Anterior cingulate cortex (tissue), 58 donors: ENCODE results near the gene ARID1B.

ENCODE experiments used
- DNase-seq, 58 donors: peaks; one replicate each; lab custom pipeline; 2025; lab: John Stamatoyannopoulos, UW

The ARID1B gene

DNA sequence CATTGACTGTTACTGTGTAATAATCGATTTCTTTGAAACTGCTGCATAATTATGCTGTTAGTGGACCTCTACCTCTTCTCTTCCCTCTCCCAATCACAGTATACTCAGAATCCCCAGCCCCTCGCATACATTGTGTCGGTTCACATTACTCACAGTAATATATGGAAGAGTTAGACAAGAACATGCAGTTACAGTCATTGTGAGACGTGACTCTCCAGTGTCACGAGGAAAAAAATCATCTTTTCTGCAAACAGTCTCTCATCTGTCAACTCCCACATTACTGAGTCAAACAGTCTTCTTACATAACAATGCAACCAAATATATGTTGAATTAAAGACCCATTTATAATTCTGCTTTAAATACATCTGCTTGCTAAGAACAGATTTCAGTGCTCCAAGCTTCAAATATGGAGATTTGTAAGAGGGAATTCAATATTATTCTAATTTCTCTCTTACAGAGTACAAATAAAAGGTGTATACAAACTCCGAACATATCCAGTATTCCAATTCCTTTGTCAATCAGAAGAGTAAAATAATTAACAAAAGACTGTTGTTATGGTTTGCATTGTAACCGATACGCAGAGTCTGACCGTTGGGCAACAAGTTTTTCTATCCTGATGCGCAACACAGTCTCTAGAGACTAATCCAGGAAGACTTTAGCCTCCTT is 432.8 kb downstream of the ARID1B start:
- peak in 3 of 58 donors; percentile 16 to 35 (median 33) for DNase-seq

DNA sequence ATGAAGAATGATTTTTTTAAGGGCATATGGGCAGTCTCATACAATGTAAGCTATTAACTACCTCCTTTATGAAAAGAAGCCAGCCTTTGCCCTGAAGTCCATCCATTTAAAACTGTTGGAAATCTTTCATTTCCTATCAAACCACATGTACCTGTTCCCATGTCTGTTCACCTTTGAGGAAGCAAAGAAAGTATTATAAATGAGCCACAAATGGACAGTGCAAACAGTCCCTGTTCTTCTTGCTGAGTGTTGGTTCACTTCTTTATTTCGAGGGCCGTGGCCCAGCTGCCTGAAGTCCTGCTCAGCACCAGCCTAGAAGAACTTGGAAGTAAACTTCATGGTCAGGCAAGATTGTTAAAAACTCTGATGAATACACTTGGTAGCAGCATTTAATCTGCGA is 433.8 kb downstream of the ARID1B start:
- no peak for DNase-seq

DNA sequence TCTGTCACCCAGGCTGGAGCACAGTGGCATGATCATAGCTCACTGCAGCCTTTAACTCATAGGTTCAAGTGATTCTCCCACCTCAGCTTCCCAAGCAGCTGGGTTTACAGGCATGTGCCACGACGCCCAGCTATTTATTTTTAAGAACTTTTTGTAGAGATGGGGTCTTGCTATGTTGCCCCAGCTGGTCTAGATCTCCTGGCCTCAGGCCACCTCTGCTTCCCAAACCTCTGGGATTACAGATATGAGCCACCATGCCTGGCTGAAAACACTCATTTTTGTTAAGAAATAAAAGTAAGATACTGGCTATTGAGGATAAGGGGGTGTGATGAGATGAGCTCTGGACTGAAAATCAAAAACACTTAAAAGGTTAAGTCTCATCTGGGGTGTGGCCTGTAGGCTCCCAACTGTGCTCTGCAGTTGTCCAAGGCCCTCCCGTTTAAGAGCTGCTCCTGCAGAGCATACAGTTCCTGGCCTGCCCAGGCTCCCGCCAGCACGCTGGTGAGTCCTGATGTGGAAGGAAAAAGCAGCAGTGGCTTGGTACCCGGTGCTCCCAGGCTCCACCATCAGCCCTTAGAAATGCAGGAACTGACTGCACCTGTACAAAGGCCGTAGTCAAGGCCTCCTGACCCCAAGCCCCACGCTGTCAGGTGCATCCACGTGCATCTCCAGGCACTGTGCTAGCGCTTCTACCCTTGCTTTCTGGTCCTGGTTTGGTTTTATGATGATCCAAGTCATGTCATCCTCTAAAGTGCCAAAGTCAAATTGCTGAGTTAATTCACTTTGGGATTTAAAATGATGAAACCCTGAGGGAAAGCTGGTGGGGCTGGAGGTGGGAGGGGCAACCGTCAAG is 434.7 kb downstream of the ARID1B start:
- no peak for DNase-seq

- no peak for DNase-seq
Measured at GRCh38 chr6:157213426-157213825, 436.2 kb downstream of the ARID1B start.

GRCh38 chr6:157213907-157214565 is 436.9 kb downstream of the ARID1B start:
- DNase-seq, result peak in 10 of 58 donors; percentile 11 to 66 (median 36)

GRCh38 chr6:157215717-157216116 is 438.5 kb downstream of the ARID1B start:
- peak in 1 of 58 donors; percentile 35 for DNase-seq

DNA sequence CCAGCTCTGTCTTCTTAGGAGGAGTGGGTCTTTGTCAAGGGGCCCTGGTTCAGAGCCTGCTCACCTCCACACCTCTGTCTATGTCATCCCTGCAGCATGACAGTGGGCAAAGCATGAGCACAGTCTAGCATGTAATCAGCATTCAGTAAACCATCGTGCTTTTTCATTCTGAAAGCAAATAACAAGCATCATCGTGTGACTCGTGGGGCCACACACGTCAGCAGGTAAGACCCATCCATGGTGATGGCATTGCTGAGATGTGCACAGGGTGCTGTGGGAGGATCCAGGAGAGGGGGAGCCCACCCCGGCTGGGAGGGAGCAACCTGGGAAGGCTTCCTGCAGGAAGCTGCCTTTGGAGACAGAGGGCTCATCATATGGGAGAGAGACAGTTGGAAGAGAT is 439.4 kb downstream of the ARID1B start:
- DNase-seq, result no peak

GRCh38 chr6:157217198-157217893 is 440.2 kb downstream of the ARID1B start:
- no peak for DNase-seq

GRCh38 chr6:157217894-157218370 is 440.8 kb downstream of the ARID1B start:
- DNase-seq, result no peak

- DNase-seq, result no peak
Measured at GRCh38 chr6:157218371-157219198, 441.4 kb downstream of the ARID1B start.

DNA sequence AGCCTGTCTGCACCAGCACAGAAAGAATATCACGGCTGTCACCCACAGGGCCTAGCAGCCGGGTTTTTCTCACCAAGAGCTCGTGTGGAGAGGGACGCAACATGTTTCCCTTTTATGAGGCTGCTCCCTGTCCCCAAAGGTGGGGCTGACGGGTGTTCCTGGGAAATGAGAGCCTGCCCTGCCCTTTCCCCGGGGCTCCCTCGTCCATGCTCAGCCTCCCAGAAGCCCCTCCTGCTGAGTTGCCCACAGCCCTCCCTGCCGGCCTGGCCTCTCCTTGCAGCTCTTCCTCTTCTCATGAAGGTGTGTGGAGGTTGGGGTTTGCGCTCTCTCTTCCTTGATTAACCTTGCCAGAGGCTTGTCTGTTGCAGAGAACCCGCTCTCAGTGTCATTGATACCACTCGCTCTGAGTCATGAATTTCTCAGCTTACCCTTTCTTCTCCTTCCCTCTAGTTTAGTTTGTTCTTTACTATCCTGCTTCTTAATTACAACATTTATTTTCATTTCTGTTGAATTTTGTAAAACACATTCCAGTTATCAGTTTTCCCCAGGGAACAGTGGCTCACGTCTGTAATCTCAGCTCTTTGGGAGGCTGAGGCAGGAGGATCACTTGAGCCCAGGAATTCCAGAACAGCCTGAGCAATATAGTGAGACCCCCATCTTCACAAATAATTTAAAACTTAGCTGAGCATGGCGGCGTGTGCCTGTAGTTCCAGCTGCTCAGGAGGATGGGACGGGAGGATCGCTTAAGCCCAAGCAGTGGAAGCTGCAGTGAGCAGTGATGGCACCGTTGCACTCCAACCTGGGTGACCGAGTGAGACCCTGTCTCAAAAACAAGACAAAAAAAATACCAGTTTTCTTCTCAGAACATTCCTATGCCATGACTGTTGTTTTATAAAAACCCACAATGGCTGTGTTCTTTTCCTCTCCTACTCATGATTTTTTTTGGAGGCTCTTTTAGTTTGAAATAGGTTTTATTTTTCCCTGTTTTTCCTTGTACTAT is 442.3 kb downstream of the ARID1B start:
- DNase-seq, result no peak

DNA sequence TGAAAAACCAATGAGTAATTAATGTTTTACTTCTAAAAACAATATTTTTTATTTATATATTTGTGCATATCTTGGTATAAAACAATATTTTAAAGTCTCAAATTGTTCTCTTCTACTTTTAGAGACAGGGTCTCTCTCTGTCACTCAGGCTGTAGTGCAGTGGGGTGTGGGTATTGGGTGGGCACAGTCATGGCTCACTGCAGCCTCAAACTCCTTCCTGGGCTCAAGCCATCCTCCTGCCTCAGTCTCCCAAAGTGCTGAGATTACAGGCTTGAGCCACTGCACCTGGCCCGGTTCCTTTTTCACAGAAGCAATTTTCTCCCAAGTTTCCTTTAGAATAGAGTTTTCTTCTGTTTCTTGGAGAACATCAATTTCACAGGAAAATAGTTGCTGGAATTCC is 443.3 kb downstream of the ARID1B start:
- DNase-seq, result no peak

DNA sequence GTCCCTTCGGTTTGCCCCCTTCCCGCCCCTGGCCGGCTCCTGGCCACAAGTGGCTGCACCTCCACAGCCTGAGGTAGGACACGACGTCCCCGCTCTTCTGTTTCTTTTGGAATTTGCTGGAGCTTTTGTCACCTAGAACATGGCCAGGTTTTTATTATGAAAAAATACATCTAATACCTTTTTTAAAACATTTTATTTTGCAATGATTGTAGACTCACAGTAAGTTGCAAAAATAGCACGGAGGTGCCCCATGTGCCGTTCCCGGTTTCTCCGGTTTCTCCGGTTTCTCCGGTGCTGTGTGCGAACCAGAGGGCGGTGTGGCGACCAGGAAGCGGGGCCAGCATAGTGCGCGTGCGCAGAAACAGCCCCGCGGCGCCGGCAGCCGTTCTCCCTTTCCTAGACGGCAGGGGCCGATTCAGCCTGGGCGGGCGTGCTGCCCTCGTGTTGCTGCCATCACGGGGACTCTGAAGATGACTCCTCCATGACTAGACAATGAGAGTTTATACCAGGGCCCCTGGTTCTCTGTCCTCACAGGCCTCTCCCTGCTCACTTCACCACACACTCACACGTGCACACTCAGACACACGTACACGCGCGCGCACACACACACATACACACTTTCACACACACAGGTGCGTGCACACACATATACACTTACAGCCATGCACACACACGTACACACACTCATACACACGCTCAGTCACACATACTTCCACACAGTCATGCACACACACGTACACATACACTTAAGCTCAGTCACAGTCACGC is 444.1 kb downstream of the ARID1B start:
- peak in 52 of 58 donors; percentile 12 to 83 (median 50) for DNase-seq

GRCh38 chr6:157221817-157222175 is 444.6 kb downstream of the ARID1B start:
- no peak for DNase-seq

DNA sequence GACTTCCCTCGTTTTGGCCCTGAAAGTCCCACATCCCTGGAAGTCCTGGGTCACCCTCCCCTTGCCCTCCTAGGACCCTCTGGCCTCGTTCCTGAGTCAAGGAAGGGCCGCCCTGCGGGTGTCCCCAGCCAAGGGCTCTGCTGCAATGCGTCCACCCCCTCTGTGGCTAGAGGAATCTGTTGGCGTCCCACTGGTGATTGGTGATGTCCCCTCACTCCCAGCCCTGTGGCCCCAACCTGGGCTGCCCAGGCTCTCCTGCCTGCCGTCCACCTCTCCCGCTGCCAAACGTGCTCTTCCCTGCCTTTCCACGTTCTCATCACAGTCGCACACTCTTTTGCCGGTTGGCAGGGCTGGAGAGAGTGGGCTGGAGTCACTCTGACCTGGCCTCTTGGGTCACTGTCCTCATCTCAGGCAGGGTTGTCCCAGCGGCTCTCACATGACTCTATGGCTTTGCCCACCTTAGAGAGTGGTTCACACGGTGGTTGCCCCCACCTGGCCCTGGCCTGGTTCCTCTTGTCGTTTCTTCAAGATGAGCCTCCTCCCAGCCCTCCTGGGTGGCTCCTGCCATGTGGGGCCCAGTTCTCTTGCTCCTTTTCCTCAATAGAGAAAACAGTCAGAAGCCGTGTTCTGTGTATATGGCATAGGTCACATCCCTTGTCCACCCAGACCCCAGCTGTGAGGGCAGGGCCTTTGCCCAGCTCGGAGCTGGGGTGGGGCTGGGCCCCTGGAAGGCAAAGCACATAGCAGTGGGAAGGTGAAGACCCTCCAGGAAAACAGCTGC is 445.2 kb downstream of the ARID1B start:
- no peak for DNase-seq

DNA sequence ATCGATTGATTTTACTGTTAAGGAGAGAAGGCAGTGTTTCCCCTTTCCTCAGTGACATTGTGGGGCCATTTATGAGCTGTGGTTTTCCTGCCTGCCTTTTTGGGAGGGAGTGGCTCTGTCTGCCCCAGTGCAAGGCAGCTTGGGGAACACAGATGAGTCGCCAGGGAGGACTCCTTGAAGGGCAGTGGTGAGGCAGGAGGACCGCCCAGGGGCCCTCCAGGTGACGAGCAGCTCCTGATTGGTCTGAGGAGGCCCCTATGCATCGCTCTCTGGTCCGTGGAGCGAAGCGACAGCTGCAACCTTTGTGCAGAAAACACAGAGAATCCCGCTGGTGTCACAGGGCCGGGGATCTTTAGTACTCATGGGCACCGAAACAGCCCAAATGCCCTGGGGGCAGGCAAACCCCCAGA is 445.8 kb downstream of the ARID1B start:
- DNase-seq, result no peak

GRCh38 chr6:157223511-157223910 is 446.3 kb downstream of the ARID1B start:
- no peak for DNase-seq
